ENCODE data around the gene INTS3. TPM values are rescaled to one million over a fixed set of nuclear protein-coding genes. Genes with fewer than 3 reads are reported as not detected.

INTS3 gene
- total and polyA plus RNA-seq, 9 of the 15 experiments (the other 6 are each of a cell fraction or from before 2014, with no cell fraction given), result 6.3 to 24.1 (median 14.3) TPM

- peak; percentile 85 for TF ChIP-seq ZNF592 (IDR thresholded peaks at IDR 0.05)
- no peak for TF ChIP-seq FOXM1 (IDR thresholded peaks at IDR 0.05; ENCODE audit: low read depth)
- TF ChIP-seq FOXM1 (CRISPR knock-in tag; IDR thresholded peaks at IDR 0.05; ENCODE audit: low read depth), result no peak
- peak; percentile 77 for TF ChIP-seq FOSL1 (tag; conservative IDR thresholded peaks at IDR 0.05)
- no peak for TF ChIP-seq CSDE1 (IDR thresholded peaks at IDR 0.05)
- no peak for TF ChIP-seq TSC22D4 (tag; IDR thresholded peaks at IDR 0.05)
- no peak for TF ChIP-seq ATF1 (CRISPR knock-in tag; IDR thresholded peaks at IDR 0.05)
- 0 out of 2 replicates have a peak, but pooled peaks have one; percentile 16 for TF ChIP-seq ATF1 (tag; IDR thresholded peaks at IDR 0.05)
- peak; percentile 26 for TF ChIP-seq CHD4 (IDR thresholded peaks at IDR 0.05; ENCODE audit: insufficient read depth, insufficient replicate concordance, low read depth, low read length, poor library complexity, severe bottlenecking)
- TF ChIP-seq CBX5 (IDR thresholded peaks at IDR 0.05; ENCODE audit: borderline replicate concordance, low read depth), result no peak
- TF ChIP-seq ZNF449 (CRISPR knock-in tag; IDR thresholded peaks at IDR 0.05), result no peak
- TF ChIP-seq DEAF1 (CRISPR knock-in tag; IDR thresholded peaks at IDR 0.05), result no peak
- TF ChIP-seq TEAD2 (tag; IDR thresholded peaks at IDR 0.05), result peak; percentile 90
- TF ChIP-seq FOXJ2 (tag; IDR thresholded peaks at IDR 0.05), result no peak
- TF ChIP-seq ZNF224 (CRISPR knock-in tag; IDR thresholded peaks at IDR 0.05), result no peak
- no peak for TF ChIP-seq POLR3A (IDR thresholded peaks at IDR 0.05; ENCODE audit: borderline replicate concordance, extremely low read depth, insufficient read depth, insufficient read length)
- no peak for TF ChIP-seq ZHX1 (conservative IDR thresholded peaks at IDR 0.05; ENCODE audit: low read length)
- peak; percentile 49; the same call in 1 of the 2 replicates for TF ChIP-seq ATF7 (IDR thresholded peaks at IDR 0.05)
Measured at GRCh38 chr1:153697191-153698019, 30.4 kb upstream of the INTS3 start (continued).

All from K562 (cell line).